Fibroblast of skin of left biceps (primary cell): ENCODE data around the gene PI4K2A.
"Not testable (repeated sequence)": the region's sequence is repeated elsewhere in the genome, so short reads cannot be mapped to it uniquely, and the experiment has no call there.

Source experiments
- DNase-seq, 2 experiments: peaks; one replicate each; pipeline ENCODE4 v3.0.0-alpha.2; 2013; ENCODE audit warnings: low read depth in 2 of 2

PI4K2A gene

DNA sequence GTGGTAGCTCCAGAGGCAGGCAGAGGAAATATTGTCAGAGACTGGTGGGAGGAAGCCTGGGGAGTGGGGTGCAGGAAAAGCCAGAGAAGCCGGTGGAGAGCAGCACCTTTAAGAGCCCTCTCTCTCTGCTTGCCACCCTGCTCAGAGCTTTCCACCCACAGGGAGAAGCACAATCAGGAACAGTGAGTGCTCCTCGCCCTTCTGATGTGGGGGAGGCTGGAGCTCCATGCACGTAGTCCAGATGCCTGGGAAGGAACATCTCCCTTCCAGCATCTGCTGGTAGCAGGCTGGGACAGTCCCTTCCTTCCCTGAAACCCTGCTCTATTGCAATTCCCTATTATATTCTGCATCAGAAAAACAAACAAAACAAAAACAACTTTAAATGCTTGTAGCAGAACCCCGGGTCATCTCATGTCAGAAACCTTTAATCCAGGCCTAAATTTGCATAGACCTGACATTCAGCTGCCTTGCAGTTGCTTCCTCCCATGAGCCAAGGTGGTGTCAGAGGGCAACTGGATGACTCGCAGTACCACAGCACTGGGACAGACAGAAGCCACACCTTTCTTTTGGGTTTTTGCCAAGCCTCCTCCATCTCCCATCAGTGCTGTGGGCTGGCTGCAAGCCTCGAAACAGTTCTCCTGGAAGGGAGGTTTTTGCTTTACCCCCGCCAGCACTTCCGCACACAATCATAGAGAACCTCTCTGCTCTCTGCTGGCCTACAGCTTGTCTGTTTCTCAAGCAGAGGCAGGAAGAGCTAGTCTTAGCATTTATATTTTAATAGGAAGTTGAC lies 33.5 kb downstream of the PI4K2A start:
- peak in 1 of 2 experiments; percentile 46 for DNase-seq

DNA sequence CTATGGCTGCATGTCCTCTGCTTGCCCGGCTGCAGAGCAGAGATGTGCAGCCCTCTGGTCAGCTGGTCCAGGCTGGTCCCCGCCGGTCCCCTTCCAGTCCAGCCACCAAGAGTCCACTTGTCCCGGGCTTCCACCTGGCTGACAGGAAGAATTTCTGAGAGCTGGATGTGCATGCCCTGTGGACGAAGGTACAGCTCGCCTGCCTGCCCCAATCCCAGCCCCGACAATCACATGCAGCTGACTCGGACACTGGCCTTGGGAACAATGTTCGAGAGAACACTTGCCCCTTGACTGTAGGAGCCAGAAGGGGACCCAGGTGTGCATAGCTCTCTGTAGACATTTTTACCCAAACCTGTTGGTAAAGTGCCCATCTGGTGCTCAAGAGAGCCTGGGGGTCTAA lies 34.8 kb downstream of the PI4K2A start:
- DNase-seq = no peak

- DNase-seq = no peak
Measured at GRCh38 chr10:97676770-97677581, 36.5 kb downstream of the PI4K2A start.

DNA sequence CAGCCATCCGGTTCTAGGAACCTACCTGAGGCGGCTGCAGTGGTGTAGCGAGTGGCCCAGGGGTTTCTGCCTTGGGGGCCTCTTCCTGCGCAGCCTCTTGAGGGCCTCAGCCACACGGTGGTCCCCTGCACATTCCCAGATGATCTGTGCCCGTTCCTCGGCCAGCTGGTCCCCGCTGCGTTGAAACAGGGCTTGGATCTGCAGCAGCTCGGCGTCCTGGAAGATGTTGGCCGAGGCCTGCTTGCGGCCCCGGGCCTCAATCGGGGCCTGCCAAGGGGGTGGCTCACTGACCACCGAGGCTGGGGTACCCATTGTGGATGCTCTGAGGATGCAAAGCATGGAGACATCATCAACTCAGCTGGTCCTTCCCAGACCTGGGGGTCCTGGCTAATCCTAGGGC lies 39.1 kb downstream of the PI4K2A start:
- no peak for DNase-seq

GRCh38 chr10:97682042-97682441 lies 41.6 kb downstream of the PI4K2A start:
- DNase-seq = no peak

- no peak for DNase-seq
Measured at GRCh38 chr10:97683556-97684367, 43.3 kb downstream of the PI4K2A start.

DNA sequence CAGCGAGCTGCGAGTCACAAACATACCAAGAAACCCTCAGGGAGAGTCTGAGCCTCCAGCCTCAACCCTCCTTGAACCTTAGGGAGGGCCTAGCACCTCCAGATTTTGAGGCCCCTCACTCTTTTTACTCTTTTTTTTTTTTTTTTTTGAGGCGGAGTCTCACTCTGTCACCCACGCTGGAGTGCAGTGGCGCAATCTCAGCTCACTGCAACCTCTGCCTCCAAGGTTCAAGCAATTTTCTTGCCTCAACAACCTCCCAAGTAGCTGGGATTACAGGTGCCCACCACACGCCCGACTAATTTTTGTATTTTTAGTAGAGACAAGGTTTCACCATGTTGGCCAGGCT lies 43.9 kb downstream of the PI4K2A start:
- DNase-seq = not testable (repeated sequence)

DNA sequence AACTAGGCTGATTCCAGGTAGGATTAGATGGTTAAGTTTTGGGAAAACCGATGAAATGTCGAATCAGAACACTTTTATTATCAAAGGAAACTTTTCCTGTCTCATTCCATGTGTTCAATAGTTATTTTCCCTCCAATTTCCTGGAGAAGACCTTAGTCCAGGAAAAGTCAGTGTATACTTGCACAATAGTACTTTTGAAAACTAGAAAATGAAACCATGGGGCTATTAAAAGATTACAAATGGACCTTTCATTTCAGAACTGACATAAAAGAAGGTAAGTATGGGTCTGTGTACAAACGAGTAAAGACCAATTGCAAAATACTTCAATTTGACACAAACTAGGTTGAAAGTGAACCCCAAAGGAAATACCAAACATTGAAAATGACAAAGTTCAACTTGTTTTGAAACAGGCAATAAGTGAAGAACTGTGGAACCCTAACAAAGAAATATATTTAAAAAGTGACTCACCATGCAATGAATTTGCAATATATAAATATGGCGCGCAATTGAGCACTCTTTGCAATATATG lies 44.5 kb downstream of the PI4K2A start:
- no peak for DNase-seq

GRCh38 chr10:97685395-97685958 lies 45.0 kb downstream of the PI4K2A start:
- DNase-seq = no peak

DNA sequence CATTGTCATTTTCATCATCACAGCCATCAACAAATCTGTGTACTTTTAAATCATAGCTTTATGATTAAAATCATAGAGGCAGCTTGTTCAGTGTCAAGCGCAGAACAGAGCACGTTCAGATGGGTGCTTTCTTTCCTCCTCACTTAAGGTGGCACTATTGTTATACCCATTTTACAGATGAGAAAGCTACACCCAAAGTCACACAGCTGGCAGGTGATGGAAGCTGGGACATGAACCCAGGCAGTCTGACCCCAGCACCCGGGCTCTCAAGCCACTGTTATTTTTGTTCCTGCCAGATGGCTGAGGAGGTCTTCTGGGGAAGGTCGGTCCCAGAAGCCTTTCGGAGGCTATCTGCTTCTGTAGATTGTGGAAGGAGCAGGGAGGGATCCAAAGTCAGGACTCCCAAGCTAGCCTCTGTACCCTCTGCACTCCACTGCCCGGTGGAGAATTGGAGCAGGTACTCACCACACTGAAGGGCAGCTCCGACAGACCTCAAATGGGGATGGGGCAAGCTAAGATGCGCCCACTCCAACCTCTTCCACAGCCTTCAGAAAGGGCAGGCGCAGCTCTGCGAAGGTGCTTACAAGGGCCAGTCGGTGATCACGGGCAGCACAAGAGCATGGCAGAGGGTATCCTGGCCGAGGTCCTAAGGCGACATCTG lies 46.0 kb downstream of the PI4K2A start:
- no peak for DNase-seq

DNA sequence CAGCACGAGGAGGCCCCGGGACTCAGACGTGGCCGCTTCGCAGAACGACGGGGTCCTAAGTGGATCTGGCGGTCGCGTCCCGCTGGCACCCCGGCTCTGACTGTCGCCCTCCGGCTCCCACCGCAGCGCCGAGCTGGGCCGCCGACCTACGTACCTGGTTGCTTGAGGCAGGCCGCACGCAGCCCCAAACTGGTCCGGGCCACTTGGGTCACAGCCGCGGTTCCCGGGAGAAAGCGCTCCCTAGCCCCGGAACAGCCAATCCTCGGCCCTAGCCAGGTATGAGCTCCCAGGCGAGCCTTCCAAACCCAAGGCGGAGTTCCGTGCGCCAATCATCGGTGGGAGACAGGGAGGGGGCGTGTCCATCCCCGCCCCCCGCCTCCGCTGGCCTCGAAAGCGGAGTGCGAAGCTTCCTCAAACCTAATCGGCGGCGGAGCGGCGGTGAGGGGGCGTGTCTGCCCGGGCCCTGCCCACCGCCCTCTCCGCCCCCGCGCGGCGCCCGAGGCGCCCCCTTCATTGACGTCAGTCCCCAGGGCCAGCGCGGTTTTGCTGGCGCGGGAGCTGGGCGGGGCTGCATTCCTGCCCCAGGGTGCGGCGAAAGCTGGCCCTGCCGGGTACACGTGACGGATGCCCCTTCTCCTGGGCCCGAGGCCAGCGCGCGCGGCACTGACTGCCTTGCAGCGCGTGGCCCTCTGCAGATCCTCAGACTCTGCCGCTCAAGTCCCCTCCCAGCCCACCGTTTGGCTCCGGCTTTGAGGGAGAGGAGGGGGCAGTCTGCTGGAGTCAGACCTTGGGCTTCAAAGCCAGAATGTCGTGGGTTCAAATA lies 46.7 kb downstream of the PI4K2A start, which contains the start of gene AVPI1:
TSS of gene AVPI1 (minus strand) at position 280 of the 823 bp plus-strand sequence. CDS start 7,336 bp downstream, outside the sequence.
- DNase-seq = peak; percentile 90 to 91

- no peak for DNase-seq
Measured at GRCh38 chr10:97687785-97688781, 47.6 kb downstream of the PI4K2A start.

GRCh38 chr10:97689559-97690020 lies 49.1 kb downstream of the PI4K2A start:
- DNase-seq = peak; percentile 73 to 76

DNA sequence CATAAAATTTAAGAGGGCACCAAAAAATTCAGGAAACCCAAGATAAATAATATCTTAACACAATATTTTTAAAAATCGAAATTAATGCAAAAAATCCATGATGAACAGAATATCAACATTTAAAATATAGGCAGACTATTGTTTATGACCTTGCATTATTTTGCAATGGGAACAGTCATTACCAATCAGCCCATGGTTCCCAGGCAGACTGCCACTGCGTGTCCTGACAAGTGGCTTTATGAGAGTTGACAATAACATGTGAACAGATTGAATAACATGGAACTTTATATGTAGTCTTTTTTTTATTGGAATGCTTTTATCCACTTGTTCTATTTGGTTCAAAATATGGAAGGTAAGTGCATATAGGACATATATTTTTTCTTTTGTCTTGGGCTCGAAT lies 49.7 kb downstream of the PI4K2A start:
- no peak for DNase-seq

DNA sequence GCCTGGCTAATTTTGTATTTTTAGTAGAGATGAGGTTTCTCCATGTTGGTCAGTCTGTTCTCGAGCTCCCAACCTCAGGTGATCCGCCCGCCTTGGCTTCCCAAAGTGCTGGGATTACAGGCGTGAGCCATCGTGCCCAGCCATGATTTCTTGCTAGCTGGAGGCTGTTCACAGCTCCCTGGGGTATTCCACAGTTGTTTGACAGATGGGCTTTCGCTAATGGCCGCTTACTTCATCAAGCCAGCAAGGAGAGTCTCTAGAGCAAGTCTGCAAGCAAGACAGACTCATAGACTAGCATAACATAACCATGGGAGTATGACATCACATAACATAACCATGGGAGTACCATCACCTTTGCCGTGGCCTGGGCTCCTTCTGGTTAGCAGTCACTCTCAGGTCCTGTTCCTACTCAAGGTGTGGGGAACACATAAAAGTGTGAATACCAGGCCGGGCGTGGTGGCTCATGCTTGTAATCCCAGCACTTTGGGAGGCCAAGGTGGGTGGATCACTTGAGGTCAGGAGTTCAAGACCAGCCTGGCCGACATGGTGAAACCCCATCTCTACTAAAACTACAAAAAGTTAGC lies 57.7 kb downstream of the PI4K2A start:
- not testable (repeated sequence) for DNase-seq

GRCh38 chr10:97701438-97702069 lies 61.1 kb downstream of the PI4K2A start:
- DNase-seq = peak in 1 of 2 experiments; percentile 40

- no peak for DNase-seq
Measured at GRCh38 chr10:97703398-97704067, 63.1 kb downstream of the PI4K2A start.
